Lower leg skin (tissue), 4 donors: ENCODE data around the gene UST. TPM values are rescaled to one million over a fixed set of nuclear protein-coding genes. Genes with fewer than 3 reads are reported as not detected.

Experiments
- DNase-seq, 2 donors: peaks; one replicate each; pipeline ENCODE4 v3.0.0-alpha.2; 2019; ENCODE audit warnings: low spot score in 2 of 2
- H3K4me3 ChIP-seq: fragments of 200-600 bp; sonication (generic); 2 replicates; pipeline ENCODE4 v1.5.1; 2017; ENCODE audit warnings: mild to moderate bottlenecking, low read depth; ENCODE audit not compliant: poor library complexity, severe bottlenecking
- POLR2A ChIP-seq, 2 donors: fragments of 450-650 bp; IDR thresholded peaks; one replicate each; pipeline ENCODE4 v1.6.1; 2016 to 2017; ENCODE audit warnings: antibody characterized with exemption in 2 of 2, mild to moderate bottlenecking in 1 of 2, moderate library complexity in 1 of 2
- WGBS, 2 donors: methylation state at CpG; one replicate each; pipeline ENCODE4 v1.1.5; 2018; 5-methylcytosine and 5-hydroxymethylcytosine counted together
- intact Hi-C: fragments of 100-400 bp; cut with DNase I; formaldehyde crosslinking; loops from one replicate; pipeline ENCODE4 v1.15.0; 2023; ENCODE audit warnings: low total_unique reads
- total RNA-seq, 4 donors: library from RNA; depleted of rRNA; stranded (reverse); fragments of >200 nt; gene quantifications; one replicate each; pipeline ENCODE4 v1.1.0, GENCODE V29; 2016
- TF ChIP-seq, protein P1 (sequence below), 3 donors: fragments of 450-650 bp; IDR thresholded peaks; one replicate each; pipeline ENCODE4 v1.5.1; 2016; ENCODE audit warnings: antibody characterized with exemption in 3 of 3, mild to moderate bottlenecking in 3 of 3, moderate library complexity in 2 of 3

The UST gene
- total RNA-seq, 4 donors from 2014 or later = 12.2 to 21.7 (median 17.7) TPM

DNA sequence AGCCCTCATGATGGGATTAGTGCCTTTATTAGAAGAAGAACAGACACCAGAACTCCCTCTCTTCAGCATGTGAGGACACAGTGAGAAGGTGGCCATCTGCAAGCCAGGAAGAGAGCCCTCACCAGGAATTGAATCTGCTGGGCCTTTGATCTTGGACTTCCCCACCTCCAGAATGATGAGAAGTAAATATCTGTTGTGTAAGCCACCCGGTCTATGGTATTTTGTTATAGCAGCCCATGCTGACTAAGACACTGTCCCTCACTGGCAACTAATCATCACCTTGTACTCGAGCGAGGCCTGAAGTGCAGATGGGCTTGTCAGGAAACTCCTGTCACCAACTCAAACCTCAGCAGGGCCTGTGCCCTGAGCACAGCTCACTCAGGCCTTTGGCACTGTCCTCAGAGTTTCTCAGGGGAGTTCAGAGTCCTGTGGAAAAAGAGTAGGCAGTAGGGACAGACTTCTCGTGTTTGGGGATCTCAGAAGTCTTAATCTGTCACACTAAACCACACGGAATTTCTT is 62.0 kb downstream of the UST start:
- no peak overlapping the region for H3K4me3 ChIP-seq
- DNase-seq = no peak
- intact Hi-C loops = loop anchor here (5.0 kb wide), 1 partner anchor 1462 kb away; no protein-coding TSS in a partner anchor
- TF ChIP-seq POLR2A (IDR thresholded peaks at IDR 0.05) = no peak
- TF ChIP-seq, protein P1, sequence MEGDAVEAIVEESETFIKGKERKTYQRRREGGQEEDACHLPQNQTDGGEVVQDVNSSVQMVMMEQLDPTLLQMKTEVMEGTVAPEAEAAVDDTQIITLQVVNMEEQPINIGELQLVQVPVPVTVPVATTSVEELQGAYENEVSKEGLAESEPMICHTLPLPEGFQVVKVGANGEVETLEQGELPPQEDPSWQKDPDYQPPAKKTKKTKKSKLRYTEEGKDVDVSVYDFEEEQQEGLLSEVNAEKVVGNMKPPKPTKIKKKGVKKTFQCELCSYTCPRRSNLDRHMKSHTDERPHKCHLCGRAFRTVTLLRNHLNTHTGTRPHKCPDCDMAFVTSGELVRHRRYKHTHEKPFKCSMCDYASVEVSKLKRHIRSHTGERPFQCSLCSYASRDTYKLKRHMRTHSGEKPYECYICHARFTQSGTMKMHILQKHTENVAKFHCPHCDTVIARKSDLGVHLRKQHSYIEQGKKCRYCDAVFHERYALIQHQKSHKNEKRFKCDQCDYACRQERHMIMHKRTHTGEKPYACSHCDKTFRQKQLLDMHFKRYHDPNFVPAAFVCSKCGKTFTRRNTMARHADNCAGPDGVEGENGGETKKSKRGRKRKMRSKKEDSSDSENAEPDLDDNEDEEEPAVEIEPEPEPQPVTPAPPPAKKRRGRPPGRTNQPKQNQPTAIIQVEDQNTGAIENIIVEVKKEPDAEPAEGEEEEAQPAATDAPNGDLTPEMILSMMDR (IDR thresholded peaks at IDR 0.05) = no peak
- 85 to 89% methylated on average over 5 of the region's 5 CpGs for WGBS, 2 donors

DNA sequence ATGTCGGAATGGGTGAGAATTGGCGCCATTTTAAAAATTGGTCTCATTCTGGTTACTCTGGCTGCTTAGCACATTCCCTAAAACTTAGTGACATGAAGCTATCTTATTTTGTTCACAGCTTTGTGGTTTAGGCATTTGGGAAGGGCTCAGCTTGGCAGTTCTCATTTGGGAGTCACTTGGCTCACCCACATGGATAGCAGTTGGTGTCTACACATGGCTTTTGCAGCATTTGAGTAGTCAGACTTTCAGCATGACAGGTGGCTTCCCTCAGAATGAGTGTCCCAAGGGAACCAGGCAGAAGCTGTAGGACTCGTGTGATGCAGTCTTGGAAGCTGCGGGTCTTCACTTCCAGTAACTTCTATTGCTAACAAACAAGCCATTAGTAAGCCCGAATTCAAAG is 64.6 kb downstream of the UST start:
- no peak for DNase-seq
- intact Hi-C loops = no loop called here
- 91 to 92% methylated on average over 5 of the region's 5 CpGs for WGBS, 2 donors
- no peak overlapping the region for H3K4me3 ChIP-seq
- TF ChIP-seq POLR2A (IDR thresholded peaks at IDR 0.05) = no peak
- TF ChIP-seq, protein P1 (IDR thresholded peaks at IDR 0.05) = no peak

DNA sequence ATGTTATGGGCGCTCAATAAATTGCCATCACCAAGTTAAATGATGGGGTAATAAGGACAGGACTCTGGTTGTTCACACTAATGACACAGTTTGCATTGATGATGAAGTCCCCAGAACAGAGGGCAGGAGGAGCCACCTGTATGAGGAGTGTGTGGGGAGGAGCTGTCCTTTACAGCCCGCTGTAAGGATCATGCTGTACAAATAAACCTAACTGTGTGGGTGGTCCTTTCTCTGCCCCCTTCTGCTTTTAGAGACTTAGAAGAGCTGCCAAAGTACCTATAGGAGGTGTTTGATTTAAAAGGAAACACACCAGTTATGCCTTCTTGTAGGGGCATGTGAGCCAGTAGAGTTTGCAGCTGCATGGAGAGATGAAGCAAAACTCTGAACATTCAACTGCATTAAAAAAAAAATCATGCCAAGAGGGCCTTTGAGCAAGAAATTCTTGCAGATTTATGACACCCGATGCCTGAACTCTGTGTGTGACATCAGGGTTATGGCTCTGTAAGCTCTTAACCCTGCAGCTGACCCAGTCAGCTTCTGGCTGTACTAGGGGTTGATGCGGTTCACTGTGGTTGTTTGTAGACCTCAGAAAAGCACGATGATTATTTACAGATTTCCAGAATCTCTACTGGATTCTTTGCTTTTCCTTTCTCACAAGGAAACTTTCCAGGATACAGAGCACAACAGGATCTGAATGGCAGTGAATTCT is 67.4 kb downstream of the UST start:
- WGBS, 2 donors = 49 to 70% methylated on average over 5 of the region's 5 CpGs
- H3K4me3 ChIP-seq = no peak overlapping the region
- intact Hi-C loops = no loop called here
- DNase-seq = no peak
- TF ChIP-seq, protein P1 (IDR thresholded peaks at IDR 0.05) = no peak
- TF ChIP-seq POLR2A (IDR thresholded peaks at IDR 0.05) = no peak

DNA sequence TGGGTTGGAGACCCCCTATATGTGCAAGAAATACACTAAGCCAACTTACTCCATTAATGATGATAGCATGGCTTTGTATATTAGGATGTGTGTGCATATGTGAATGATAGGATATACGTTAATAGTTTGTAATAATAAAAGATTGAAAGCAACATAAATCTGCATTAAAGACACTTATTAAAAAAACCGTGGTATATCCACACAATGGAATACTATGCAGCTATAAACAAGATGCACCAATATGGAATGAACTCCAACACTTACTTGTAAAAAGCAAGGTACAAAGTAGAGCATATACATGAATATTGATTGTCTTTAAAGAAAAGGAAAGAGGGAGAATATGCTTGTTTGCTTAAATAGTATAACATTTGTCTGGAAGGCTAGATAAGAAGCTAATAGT is 68.0 kb downstream of the UST start:
- no peak for DNase-seq
- WGBS, 2 donors = 92 to 99% methylated on average over 2 of the region's 2 CpGs
- intact Hi-C loops = no loop called here
- no peak for TF ChIP-seq POLR2A (IDR thresholded peaks at IDR 0.05)
- TF ChIP-seq, protein P1 (IDR thresholded peaks at IDR 0.05) = no peak
- H3K4me3 ChIP-seq = no peak overlapping the region

DNA sequence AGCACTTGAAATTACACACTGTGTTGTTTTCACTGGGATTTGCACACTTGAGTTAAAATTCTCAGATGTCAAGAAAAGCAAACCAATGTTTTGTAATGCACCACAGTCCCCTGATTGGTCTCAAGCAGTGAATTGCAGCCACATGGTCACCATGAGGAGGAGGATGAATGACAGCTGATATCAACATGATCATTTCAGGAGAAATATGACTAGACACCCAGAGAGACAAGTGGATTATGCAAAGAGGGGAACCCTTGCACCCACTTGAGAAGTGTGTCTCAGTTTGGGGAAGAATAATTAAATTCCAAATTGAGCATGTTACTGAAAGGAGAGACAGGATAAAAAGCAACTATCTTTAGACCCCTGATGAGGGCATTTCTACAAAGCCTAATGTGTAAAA is 69.3 kb downstream of the UST start:
- H3K4me3 ChIP-seq = no peak overlapping the region
- intact Hi-C loops = no loop called here

More for the DNA sequence above, 69.3 kb downstream of the UST start:
- TF ChIP-seq, protein P1 (IDR thresholded peaks at IDR 0.05) = no peak
- TF ChIP-seq POLR2A (IDR thresholded peaks at IDR 0.05) = no peak
- DNase-seq = no peak
